Measurements from ENCODE around the gene FAM181A. TPM values are rescaled to one million over a fixed set of nuclear protein-coding genes. Genes with fewer than 3 reads are reported as not detected.

Gene FAM181A
- total and polyA plus RNA-seq, 10 of the 15 experiments (the other 5 are each of a cell fraction or from before 2014, with no cell fraction given), result not detected

- POLR2A ChIA-PET, result interaction anchor here (1.5 to 4.4 kb wide), 4 partner anchors 10 to 25 kb away, joined by 6 to 18 read pairs (median 10); no protein-coding TSS in a partner anchor
- Histone ChIP-seq H3K27me3 (replicated peaks in 1 of 2; ENCODE audit: control insufficient read depth in 2 of 2, insufficient read depth in 2 of 2, low read length in 1 of 2) (no peaks in the 10 kb centered on the region), H3K4me1 (ENCODE audit: control insufficient read depth, insufficient read depth, low read length) (peaks cover 91% of the 10 kb centered on the region), H3K36me3 (ENCODE audit: control insufficient read depth in 2 of 2, insufficient read depth in 2 of 2, low read length in 1 of 2) (no peaks in the 10 kb centered on the region), H3K79me2 (ENCODE audit: control insufficient read depth, insufficient read depth, low read length) (no peaks in the 10 kb centered on the region), H3K9ac (ENCODE audit: control insufficient read depth, insufficient read depth, low read length) (peak overlapping the region; percentile 79), H3K4me3 (no peak overlapping the region), H3K4me2 (ENCODE audit: control insufficient read depth, insufficient read depth) (peak overlapping the region; percentile 75; the same call in 1 of the 2 replicates), H3K27ac (ENCODE audit: control insufficient read depth, insufficient read depth) (peak overlapping the region; percentile 96), H4K20me1 (ENCODE audit: control insufficient read depth, insufficient read depth) (no peaks in the 10 kb centered on the region), H2AFZ (ENCODE audit: control insufficient read depth, low read depth, low read length) (no peak overlapping the region), H3K9me3 (replicated peaks; ENCODE audit: control insufficient read depth, insufficient read depth, low read length) (no peaks in the 10 kb centered on the region; the same call in 2 of the 3 replicates)
- no TSS peak for BruUV-seq (replicated peaks)
- ATAC-seq (no peak), FAIRE-seq (no peak), DNase-seq (ENCODE audit: low read depth, low spot score) (no peak)
- intact Hi-C loops (cut with micrococcal nuclease; ENCODE audit: unreplicated experiment) (loop anchor here (5.0 kb wide), 1 partner anchor 107 kb away; the partner anchor contains the start of genes DDX24 and IFI27L1), in situ Hi-C loops (cut with MboI) (loop anchor here (10.0 to 25.0 kb wide), 3 partner anchors 1213 to 1687 kb away; partner anchors contain the start of gene SYNE3)
- TF ChIP-seq SMAD1 (IDR thresholded peaks at IDR 0.05; ENCODE audit: low read depth, partially characterized antibody) (no peak), NR2F1 (conservative IDR thresholded peaks at IDR 0.05) (peak; percentile 26; the same call in 1 of the 2 replicates)
- WGBS (ENCODE audit: insufficient coverage, insufficient replicate concordance, low lambda C conversion rate, missing lambda C conversion rate), result 88% methylated on average over 12 of the region's 12 CpGs
- CTCF ChIA-PET, result interaction anchor here (0.8 to 20.8 kb wide), 5 partner anchors 14 to 162 kb away, joined by 4 to 399 read pairs (median 73); partner anchors contain the start of gene CCDC197
- SMC1A ChIA-PET (ENCODE audit: uncharacterized antibody, unreplicated experiment), result interaction anchor here (1.0 to 20.2 kb wide), 7 partner anchors 9 to 162 kb away, joined by 3 to 409 read pairs (median 15); partner anchors contain the start of gene CCDC197
- RAD21 ChIA-PET (ENCODE audit: unreplicated experiment), result interaction anchor here (0.8 to 16.9 kb wide), 3 partner anchors 16 to 35 kb away, joined by 8 to 324 read pairs (median 182); partner anchors contain the start of gene CCDC197
Measured at GRCh38 chr14:93974833-93975232, 47.7 kb downstream of the FAM181A start.

- Histone ChIP-seq H3K36me3 (ENCODE audit: control insufficient read depth in 2 of 2, insufficient read depth in 2 of 2, low read length in 1 of 2) (no peaks in the 10 kb centered on the region; a peak in 1 of 4 replicates), H3K79me2 (ENCODE audit: control insufficient read depth, insufficient read depth, low read length) (no peaks in the 10 kb centered on the region), H3K9ac (ENCODE audit: control insufficient read depth, insufficient read depth, low read length) (peak overlapping the region; percentile 79), H4K20me1 (ENCODE audit: control insufficient read depth, insufficient read depth) (no peaks in the 10 kb centered on the region), H2AFZ (ENCODE audit: control insufficient read depth, low read depth, low read length) (no peak overlapping the region), H3K27me3 (replicated peaks in 1 of 2; ENCODE audit: control insufficient read depth in 2 of 2, insufficient read depth in 2 of 2, low read length in 1 of 2) (no peaks in the 10 kb centered on the region), H3K4me3 (peak overlapping the region; percentile 67; the same call in 1 of the 2 replicates), H3K4me1 (ENCODE audit: control insufficient read depth, insufficient read depth, low read length) (peaks cover 89% of the 10 kb centered on the region), H3K9me3 (replicated peaks; ENCODE audit: control insufficient read depth, insufficient read depth, low read length) (no peaks in the 10 kb centered on the region; the same call in 2 of the 3 replicates), H3K4me2 (ENCODE audit: control insufficient read depth, insufficient read depth) (peak overlapping the region; percentile 75), H3K27ac (ENCODE audit: control insufficient read depth, insufficient read depth) (peak overlapping the region; percentile 96)
- in situ Hi-C loops (cut with MboI) (loop anchor here (10.0 kb wide), 1 partner anchor 1539 kb away; the partner anchor contains the start of gene SYNE3), intact Hi-C loops (cut with micrococcal nuclease; ENCODE audit: unreplicated experiment) (loop anchor here (1.0 to 5.0 kb wide), 3 partner anchors 17 to 106 kb away; partner anchors contain the start of genes DDX24 and IFI27L1)
- ChIA-PET CTCF (interaction anchor here (1.0 to 20.8 kb wide), 8 partner anchors 10 to 36 kb away, joined by 3 to 399 read pairs (median 8); partner anchors contain the start of gene CCDC197), SMC1A (ENCODE audit: uncharacterized antibody, unreplicated experiment) (interaction anchor here (1.1 to 20.2 kb wide), 7 partner anchors 8 to 36 kb away, joined by 3 to 409 read pairs (median 30); partner anchors contain the start of gene CCDC197), POLR2A (interaction anchor here (1.1 to 4.4 kb wide), 6 partner anchors 8 to 24 kb away, joined by 3 to 18 read pairs (median 6); no protein-coding TSS in a partner anchor), RAD21 (ENCODE audit: unreplicated experiment) (interaction anchor here (1.1 to 16.9 kb wide), 5 partner anchors 8 to 36 kb away, joined by 4 to 324 read pairs (median 36); partner anchors contain the start of gene CCDC197)
- peak; percentile 93 for FAIRE-seq
- ATAC-seq, result peak; percentile 73
- peak; percentile 92 for DNase-seq (ENCODE audit: low read depth, low spot score)
- TSS peak; percentile 81 for BruUV-seq (replicated peaks)
- 0% methylated on average over 9 of the region's 9 CpGs for WGBS (ENCODE audit: insufficient coverage, insufficient replicate concordance, low lambda C conversion rate, missing lambda C conversion rate)
- peak; percentile 51; the same call in 1 of the 2 replicates for TF ChIP-seq ATF7 (IDR thresholded peaks at IDR 0.05; ENCODE audit: low read depth)
- peak; percentile 60 for TF ChIP-seq JUNB (IDR thresholded peaks at IDR 0.05)
- no peak for TF ChIP-seq RFX5 (IDR thresholded peaks at IDR 0.05; ENCODE audit: low read depth, low read length)
- TF ChIP-seq POLR2AphosphoS5 (IDR thresholded peaks at IDR 0.05; ENCODE audit: low read length), result no peak
- peak; percentile 10 to 43 (median 20); a peak in 3 of 6 replicates for TF ChIP-seq CTCF (IDR thresholded peaks at IDR 0.05 in 2 of 3, conservative IDR thresholded peaks at IDR 0.05 in 1 of 3; ENCODE audit: control insufficient read depth in 2 of 3, extremely low read depth in 1 of 3, insufficient read depth in 1 of 3, low read depth in 3 of 3, low read length in 3 of 3)
- TF ChIP-seq RCOR1 (conservative IDR thresholded peaks at IDR 0.05; ENCODE audit: low read depth, low read length), result no peak
- peak; percentile 1 to 88; a peak in 2 of 4 replicates for TF ChIP-seq SRF (IDR thresholded peaks at IDR 0.05; ENCODE audit: low read depth in 2 of 2, low read length in 2 of 2)
- no peak for TF ChIP-seq ZNF207 (IDR thresholded peaks at IDR 0.05; ENCODE audit: borderline replicate concordance)
- TF ChIP-seq ASH2L (IDR thresholded peaks at IDR 0.05; ENCODE audit: borderline replicate concordance, low read depth), result peak; percentile 53; the same call in 1 of the 2 replicates
- peak; percentile 74 for TF ChIP-seq IKZF1 (conservative IDR thresholded peaks at IDR 0.05)
Measured at GRCh38 chr14:93975791-93976476, 48.8 kb downstream of the FAM181A start.
